ENCODE data around the gene ROPN1L.
"Not testable (repeated sequence)": the region's sequence is repeated elsewhere in the genome, so short reads cannot be mapped to it uniquely, and the experiment has no call there.

ROPN1L gene

DNA sequence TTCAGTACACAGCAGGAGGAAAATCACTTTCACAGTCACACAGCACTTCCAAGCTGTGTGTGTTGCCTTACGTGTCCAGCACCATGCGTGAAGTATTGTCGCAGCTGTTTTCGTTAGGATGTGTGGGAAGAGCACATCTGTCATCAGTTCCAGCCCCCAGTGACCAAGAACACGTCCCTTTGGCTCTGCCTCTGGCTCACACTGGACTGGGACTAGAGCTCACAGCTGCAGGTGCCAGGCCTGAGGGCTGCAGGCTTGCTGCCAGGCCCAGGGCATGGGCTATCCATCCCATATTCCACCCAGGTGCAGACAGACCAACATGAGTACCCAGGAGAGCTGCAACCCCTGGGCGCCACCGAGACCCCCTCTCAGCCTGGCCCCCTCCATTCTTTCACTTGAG, 61.6 kb downstream of the ROPN1L start:
- no peak for DNase-seq

DNA sequence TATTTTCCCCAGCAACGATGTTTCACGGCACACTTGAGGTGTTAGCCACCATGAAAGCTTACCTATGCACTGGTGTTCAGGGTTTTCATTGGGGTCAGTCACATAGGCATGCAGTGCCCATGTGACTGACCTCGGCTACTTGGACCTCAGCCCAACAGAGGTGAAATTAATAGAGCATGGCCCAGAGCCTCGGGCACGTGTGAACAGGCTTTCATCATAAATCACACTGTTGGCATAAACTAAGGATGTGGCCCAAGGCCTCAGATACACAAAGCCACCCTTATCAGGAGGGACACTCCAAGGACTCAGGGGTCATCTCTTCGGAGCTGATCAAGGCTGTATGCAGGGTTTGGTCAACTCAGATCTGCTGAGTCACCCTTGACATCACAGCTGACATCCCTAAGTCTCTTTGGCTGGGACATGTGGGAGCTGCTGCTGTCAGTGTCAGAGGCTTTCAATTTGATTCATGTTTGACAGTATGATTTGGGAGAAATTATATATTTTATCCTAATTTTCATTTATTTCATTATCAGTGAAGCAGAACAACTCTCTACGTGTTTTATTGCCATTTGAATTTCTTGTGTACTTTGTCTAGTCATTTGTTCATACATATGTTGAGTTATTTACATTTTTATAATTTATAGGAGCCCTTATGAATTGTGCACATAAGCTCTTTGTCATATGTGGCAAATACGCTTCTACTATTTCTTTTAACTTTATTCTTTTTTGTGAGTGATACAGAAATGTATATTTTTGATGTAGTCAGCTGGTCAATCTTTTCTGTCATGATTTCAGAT, 62.5 kb downstream of the ROPN1L start:
- DNase-seq: no peak

DNA sequence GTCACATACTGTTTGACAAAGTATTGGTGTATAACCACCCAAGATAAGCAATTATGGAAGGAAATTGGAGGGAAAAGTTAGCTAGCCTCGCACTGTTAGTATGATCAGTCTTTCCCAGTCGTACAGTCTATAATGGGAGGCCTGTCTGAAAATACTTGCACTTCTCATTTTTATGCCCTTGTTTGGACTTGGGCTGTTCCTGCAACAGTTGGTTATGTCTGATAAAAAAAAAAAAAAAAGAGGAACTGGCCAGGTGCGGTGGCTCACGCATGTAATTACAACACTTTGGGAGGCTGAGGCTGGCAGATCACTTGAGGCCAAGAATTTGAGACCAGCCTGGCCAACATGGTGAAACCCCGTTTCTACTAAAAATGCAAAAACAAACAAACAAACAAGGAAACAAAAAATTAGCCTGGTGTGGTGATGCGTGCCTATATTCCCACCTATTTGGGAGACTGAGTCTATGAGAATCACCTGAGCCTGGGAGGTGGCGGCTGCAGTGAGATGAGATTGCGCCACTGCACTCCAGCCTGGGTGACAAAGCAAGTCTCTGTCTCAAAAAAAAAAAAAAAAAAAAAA, 63.9 kb downstream of the ROPN1L start:
- DNase-seq: no peak

DNA sequence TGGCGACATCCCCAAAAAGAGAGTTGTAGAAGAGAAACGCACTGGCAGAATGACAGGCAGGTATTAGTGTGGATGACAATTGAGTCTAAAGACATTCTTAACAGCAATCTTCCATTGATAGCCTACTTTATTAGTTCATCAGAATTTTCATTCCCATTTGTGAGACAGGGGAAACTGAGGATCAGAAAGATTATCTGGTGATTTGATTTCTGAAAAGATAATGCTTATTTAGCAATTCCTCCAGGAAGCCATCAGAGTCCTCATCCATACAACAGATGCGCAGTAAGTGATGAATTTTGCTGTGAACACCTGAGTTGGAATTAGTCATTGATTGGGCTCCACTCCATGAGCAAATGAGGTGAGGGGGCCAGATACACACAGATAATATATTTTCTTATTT, 64.9 kb downstream of the ROPN1L start:
- DNase-seq: no peak

DNA sequence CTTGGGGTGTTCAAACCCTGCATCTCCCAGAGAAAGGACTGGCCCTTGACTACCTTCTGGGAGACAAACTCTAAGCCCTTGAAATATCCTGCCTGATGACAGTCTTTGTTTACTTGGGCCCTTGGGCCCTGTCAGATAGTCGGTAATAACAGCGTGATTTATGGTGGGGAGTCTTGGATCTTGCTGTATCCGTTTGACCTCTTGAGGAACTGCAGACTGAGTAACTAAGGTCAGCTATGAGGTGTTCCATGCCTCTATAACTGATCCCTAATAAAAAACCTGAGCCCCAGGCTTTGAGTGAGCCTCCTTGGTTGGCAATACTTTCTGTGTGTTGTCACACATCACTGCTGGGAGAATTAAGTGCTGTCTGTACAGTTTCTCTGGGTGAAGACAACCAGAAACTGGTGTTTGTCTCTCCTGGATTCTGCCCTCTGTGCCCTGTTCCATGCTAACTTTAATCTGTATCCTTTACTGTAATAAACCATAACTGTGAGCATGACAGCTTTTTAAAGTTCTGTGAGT, 66.0 kb downstream of the ROPN1L start:
- DNase-seq: no peak

DNA sequence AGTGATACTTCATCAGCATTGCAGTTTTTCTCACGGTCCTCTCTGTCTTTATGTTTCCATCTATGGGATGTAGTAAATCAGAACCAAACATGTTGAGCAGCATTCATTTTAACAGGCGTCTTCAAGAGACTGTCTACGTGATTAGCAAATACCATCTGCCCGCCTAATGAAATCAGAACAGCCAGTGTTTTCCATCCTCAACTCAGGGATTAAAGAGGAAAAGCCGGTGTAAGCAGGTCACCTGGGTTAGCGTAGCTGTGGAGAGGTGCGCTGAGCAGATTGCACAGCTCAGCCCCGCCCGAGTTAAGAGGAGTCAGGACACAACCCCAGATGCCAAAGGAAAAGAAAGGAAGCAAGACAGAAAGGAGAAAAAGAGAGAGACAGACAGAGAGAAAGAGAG, 67.9 kb downstream of the ROPN1L start:
- no peak for DNase-seq

DNA sequence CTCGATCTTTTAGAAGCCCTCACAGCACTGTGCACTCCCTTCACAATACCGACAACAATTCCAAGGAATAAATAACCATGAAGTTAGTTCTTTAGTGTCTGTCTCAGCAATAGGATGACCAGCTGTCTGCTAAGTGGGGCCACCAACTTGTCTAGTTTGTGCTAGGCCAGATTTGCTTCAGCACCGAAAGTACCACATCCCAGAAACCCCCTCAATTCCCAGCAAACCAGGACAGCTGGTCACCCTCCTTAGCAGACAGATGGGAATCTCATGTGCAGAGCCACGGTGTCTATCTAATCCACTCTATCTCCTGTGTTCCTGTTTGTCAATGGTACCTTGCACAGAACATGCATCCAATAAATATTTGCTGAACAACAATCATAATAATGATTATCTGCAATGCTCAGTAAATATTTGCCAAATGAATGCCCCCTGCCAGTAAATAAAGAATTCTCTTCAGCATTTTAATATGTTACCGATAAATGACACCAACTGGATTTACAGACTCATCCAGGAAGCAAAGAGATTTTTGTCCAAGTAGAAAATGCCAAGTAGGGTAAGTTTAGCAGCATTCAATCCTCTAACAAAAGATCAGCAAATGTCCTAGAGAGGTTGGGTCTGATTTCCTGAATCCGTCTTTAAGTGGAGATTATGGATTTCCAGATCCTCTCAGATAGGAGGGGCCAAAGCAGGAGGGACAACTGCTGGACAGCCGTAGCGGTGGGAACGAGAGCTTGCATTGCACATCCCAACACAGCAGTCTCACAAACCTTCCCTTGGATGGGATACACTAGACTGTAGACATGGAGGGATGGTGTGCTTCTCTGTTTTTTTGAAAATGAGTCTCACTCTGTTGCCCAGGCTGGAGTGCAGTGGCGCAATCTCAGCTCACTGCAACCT, 70.3 kb downstream of the ROPN1L start:
- no peak for DNase-seq

DNA sequence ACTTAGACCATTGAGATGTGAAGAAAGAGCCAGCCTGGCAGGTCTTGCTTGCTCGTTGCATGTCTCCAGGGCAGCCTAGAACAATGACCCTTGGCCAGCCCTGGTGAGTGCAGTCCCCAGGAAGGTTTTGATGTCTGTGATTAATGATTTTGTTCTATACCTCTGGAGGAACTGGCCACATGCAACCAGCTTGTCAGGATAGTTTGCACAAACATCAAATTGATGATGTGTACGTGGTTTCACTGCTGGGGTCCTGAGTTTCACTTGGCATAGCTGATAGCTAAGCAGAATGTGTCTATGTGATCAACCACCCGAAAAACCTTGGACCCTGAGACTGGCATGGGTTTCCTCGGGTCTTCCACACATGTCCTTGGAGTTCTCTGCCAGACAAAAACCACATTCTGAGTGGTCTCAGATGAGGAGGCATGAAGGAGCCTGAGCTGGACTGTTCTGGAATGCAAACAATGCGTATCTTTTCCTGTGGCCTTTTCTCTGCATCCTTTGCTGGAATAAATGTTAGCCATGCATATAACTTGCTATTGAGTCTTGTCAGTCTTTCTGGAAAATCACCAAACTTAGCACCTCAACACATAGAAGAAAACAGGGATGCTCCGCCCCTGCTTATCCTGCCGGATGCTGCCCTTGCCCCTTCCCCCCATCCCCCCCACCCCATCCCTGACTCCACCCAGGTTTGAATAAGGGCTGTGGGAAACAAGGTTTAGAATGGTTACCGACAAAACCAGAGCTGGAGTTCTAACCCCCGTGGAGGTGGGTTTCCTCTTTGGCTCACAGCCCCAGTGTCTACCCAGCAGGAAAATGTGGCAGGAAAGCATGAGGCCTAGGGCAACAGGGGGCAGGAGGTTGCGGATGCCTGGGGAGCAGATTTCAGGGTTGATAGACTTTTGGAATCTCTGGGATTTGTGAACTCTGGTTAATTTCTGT, 72.1 kb downstream of the ROPN1L start:
- DNase-seq: no peak

DNA sequence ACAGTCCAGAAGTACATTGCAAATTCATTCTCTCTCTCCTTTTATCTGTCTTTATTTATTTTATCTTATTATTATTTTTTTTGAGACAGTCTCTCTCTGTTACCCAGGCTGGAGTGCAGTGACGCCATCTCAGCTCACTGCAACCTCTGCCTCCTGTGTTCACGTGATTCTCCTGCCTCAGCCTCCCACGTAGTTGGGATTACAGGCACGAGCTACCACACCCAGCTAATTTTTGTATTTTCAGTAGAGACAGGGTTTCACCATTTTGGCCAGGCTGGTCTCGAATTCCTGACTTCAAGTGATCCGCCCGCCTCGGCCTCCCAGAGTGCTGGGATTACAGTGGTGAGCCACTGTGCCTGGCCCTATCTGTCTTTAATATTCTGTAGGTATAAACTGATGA, 72.9 kb downstream of the ROPN1L start:
- not testable (repeated sequence) for DNase-seq
